HG03175 (cell line): ENCODE measurements around the gene HBA2.
"Not testable (repeated sequence)": the region's sequence is repeated elsewhere in the genome, so short reads cannot be mapped to it uniquely, and the experiment has no call there.

Experiments
- ATAC-seq: cut with Tn5 transposase; IDR thresholded peaks from one replicate; pipeline ENCODE4 v1.9.1; 2021; ENCODE audit warnings: mild to moderate bottlenecking, moderate library complexity; ENCODE audit not compliant: unreplicated experiment

Gene HBA2

DNA sequence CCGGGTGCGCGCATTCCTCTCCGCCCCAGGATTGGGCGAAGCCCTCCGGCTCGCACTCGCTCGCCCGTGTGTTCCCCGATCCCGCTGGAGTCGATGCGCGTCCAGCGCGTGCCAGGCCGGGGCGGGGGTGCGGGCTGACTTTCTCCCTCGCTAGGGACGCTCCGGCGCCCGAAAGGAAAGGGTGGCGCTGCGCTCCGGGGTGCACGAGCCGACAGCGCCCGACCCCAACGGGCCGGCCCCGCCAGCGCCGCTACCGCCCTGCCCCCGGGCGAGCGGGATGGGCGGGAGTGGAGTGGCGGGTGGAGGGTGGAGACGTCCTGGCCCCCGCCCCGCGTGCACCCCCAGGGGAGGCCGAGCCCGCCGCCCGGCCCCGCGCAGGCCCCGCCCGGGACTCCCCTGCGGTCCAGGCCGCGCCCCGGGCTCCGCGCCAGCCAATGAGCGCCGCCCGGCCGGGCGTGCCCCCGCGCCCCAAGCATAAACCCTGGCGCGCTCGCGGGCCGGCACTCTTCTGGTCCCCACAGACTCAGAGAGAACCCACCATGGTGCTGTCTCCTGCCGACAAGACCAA, at the start of gene HBA2:
HBA2 (plus strand) TSS at position 503 of the 568 bp plus-strand sequence; CDS start at position 540, 37 bp downstream.
- ATAC-seq, result not testable (repeated sequence)

DNA sequence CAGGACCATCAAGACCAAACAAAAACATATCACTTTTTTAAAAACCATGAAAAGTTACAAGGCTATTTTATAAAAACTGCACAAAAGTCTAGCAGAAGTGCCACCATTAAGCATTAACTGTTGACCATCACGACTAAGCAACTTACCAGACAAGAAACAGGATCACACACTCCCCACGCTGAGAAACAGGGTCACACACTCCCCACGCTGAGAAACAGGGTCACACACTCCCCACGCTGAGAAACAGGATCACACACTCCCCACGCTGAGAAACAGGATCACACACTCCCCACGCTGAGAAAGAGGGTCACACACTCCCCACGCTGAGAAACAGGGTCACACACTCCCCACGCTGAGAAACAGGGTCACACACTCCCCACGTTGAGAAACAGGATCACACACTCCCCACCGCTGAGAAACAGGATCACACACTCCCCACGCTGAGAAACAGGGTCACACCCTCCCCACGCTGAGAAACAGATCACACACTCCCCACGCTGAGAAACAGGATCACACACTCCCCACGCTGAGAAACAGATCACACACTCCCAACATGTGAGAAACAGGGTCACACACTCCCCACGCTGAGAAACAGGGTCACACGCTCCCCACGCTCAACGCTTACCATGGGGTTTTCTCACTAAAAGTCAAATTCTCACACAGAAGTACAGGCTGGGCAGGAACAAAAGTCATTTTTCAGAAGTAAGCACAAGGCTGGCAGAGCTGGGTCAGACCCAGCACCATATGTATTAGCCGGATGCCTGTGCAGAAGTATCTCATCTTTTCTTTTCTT, 48.9 kb upstream of the HBA2 start:
- ATAC-seq, result not testable (repeated sequence)

DNA sequence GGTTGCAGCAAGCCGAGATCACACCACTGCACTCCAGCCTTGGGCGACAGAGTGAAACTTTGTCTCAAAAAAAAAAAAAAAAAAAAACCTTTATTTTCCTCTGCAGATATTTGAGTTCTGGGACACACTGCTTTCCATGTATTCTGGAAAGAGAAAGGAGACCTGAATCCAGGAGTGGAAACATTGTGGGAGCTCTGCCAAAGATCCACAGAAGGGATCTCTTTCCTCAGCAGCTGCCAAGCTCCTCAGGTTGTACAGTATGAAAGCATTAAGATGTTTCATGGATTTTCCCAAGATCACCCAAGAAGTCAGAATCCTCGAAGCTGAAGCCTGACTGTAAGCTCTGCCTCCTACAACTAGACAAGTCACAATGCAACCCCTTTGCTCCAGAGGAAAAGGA, 47.7 kb upstream of the HBA2 start:
- ATAC-seq, result no peak

DNA sequence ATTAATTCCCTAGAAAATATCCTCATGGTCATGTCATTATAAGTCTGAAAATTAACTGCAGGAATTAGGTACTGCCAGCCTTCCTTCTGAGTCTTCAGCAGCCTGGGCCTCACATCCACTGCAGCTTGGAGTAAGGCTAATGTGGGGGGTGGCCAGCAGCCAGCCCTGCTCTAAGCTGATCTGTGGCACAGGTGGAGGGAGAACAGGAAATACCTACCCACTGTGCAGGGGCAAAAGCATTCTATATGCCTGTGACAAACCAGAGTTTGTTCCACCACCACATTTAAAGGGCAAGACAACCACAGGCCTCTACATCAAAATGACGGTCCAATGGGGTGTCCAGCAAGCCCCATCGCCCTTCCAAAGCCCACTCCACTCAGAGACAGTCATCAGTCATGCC, 43.6 kb upstream of the HBA2 start:
- ATAC-seq, result no peak

- no peak for ATAC-seq
These were observed 42.0 kb upstream of the HBA2 start for GRCh38 chr16:130533-131173.

- no peak for ATAC-seq
These were observed 40.6 kb upstream of the HBA2 start for GRCh38 chr16:132120-132519.

- ATAC-seq, result no peak
These were observed 39.0 kb upstream of the HBA2 start for GRCh38 chr16:133716-134115.

- no peak for ATAC-seq
These were observed 34.6 kb upstream of the HBA2 start for GRCh38 chr16:138049-138417.

DNA sequence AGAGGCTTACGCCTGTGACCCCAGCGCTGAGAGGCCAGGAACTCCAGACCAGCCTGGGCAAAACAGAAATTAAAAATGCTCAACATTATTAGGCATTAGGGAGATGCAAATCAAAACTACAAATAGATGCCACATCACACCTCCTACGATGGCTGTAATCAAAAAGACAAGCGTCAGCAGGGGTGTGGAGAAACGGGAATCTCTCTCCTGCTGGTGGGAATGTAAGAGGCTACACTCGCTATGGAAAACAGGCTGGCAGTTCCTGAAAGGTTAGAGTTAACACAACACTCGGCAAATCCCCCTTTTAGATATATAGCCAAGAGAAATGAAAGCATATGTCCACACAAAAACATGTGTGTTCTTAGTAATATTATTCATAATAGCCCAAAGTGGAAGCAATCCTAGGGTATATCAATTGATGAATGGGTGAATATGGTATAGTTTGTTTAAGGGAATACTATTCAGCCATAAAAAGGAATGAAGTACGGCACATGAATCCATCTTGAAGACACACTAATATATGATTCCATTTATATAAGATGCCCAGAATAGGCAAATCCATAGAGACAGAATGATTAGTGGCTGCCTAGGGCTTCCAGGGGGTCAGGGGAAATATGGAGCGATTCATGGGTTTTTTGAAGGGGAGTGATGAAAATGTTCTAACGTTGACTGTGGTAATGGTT, 32.4 kb upstream of the HBA2 start:
- no peak for ATAC-seq

DNA sequence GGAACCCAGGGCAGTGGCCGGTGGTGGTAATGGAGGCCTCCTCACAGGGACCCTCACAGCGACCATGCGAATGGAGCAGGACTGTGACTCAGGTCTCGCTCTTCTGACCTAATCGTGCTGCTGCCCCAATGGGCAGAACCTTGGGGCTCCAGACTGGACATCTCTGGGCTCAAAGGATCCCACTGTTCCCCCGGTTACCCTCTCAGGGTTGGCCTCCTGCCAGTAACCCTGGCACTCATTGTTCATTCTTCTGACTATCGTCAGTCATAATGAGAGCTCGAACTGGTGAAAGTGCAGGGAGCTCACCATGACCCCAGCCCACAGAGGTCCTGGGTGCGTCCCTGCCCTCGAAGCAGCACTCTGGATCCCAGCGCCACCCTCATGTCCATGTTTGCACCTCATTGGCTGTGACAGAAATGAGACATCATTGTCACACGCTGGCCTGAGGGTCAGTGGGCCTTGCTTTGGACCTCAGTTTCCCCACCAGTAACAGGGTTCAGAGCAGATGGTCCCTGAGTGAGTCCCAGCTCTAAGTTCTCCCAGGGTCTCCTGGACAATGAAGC, 30.2 kb upstream of the HBA2 start:
- ATAC-seq, result no peak

DNA sequence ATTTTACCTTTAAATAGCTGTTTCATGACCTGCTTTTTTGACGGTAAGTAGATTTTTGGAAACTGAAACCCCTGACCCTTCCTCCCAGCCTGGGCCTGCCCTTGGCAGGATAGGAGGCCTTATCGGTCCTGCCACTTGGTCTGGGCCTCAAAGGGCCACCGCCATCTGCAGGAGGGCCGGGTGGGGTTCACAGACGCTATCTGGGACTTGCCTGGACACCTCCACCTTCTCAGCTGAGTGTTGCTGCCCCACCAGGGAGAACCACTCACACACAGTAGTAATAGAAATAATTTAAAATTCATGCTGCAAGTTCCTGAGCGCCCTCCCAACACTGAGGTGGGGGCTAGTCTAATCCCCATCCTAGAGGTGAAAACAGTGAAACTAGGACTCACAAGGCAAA, 29.6 kb upstream of the HBA2 start:
- no peak for ATAC-seq

DNA sequence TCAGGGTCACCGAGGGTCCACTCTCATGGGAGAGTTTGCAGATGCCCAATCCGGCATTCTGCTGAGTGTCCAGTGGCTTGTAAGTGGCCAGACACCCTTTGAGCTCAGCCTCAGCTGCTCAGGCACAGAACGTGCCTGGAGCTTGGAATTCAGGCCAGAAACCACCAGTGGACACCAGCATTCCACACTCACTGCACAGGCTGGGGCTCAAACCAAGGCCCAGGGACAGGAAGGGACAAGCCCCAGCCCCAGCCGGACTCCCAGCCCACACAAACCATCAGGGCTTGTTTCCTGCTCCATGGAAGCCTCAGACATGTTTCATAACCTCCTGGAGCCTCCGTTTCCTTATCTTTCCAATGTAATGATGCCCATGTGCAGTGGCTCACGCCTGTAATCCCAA, 29.2 kb upstream of the HBA2 start:
- ATAC-seq, result no peak

GRCh38 chr16:144797-145252, 27.9 kb upstream of the HBA2 start:
- ATAC-seq, result no peak

- ATAC-seq, result no peak
These were observed 26.0 kb upstream of the HBA2 start for GRCh38 chr16:146646-147045.

GRCh38 chr16:149024-149660, 23.5 kb upstream of the HBA2 start:
- ATAC-seq, result no peak

DNA sequence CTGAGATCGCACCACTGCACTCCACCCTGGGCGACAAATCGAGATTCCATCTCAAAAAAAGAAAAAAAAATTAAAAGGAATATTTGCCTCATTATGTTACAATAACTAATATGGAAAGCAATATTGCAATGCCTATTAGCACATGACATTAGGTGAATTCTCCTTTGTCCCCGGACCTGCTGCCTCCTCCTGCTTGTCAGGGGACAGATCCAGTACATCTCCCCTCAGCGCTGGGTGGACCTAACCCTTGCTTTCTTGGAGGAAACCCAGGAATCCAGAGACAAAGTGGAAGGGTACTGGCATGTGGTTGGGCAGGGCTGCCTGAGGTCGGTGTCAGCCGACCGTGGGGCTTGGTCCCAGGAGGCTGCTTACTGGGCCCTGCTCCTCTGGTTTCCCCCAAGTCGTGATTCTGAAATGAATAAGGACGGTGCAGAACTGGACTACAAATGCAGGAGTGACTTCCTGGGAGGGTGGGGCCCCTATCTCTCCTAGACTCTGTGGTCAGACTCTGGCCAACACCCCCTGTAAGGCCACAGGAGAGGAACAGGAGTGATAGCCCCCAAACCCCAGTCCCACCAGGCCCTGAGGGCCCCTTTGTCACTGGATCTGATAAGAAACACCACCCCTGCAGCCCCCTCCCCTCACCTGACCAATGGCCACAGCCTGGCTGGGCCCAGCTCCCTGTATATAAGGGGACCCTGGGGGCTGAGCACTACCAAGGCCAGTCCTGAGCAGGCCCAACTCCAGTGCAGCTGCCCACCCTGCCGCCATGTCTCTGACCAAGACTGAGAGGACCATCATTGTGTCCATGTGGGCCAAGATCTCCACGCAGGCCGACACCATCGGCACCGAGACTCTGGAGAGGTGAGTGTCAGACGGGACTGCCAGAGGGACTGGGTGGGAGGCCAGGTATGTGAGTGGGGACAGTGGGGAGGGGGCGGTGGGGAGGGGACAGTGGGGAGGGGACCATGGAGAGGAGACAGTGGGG, 20.2 kb upstream of the HBA2 start, which contains the start of gene HBZ:
HBZ (plus strand) TSS at position 504 of the 988 bp plus-strand sequence; CDS start at position 770, 266 bp downstream.
- no peak for ATAC-seq

GRCh38 chr16:153129-153521, 19.6 kb upstream of the HBA2 start:
- ATAC-seq, result not testable (repeated sequence)

DNA sequence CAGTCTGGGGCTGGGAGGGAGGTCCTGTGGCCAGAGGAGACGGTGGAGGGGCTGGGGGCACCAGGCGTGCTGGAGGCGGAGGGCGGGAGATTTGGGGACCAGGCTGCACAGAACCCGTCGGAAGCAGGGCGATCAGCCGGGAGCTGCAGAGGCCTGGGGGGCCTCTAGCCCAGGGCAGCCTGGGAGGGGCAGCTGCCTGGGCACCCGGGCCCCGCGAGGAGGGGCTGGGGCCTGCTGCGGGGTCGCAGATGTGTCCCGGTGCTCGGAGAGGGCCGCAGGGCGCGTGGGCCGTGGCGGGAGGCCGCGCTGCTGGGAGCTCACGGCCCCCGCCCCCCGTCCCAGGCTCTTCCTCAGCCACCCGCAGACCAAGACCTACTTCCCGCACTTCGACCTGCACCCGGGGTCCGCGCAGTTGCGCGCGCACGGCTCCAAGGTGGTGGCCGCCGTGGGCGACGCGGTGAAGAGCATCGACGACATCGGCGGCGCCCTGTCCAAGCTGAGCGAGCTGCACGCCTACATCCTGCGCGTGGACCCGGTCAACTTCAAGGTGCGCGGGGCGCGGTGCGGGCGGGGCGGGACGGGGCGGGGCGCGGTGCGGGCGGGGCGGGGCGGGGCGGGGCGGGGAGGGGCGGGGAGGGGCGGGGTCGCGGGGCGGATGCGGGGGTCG, 19.0 kb upstream of the HBA2 start:
- ATAC-seq, result not testable (repeated sequence)
